CD4-positive, alpha-beta T cell (primary cell): ENCODE results near the gene SMOC1. TPM values are rescaled to one million over a fixed set of nuclear protein-coding genes. Genes with fewer than 3 reads are reported as not detected.

ENCODE experiments used
- ATAC-seq: fragments of 200-7000 bp; cut with Tn5 transposase; one replicate; pipeline ENCODE4 v1.10.0; 2022; ENCODE audit warnings: mild to moderate bottlenecking; ENCODE audit not compliant: poor library complexity
- CTCF ChIA-PET: fragments of 350-600 bp; sonication (Branson Sonifier 250); formaldehyde crosslinking; loops from one replicate; lab custom pipeline; 2021; ENCODE audit warnings: antibody characterized with exemption, inconsistent platforms; lab: Charles Lee
- POLR2A ChIA-PET: fragments of 350-600 bp; sonication (Branson Sonifier 250); formaldehyde crosslinking; loops from one replicate; lab custom pipeline; 2021; ENCODE audit warnings: antibody characterized with exemption, inconsistent platforms; lab: Charles Lee
- DNase-seq, 14 experiments: peaks; one replicate each; pipeline ENCODE4 v3.0.0-alpha.2; 2013 to 2020; ENCODE audit warnings: mixed read lengths in 2 of 14
- H3K27ac ChIP-seq, 2 donors: one replicate each; pipeline versions ENCODE4 v1.5.1 to v1.7.0; 2013; ENCODE audit warnings: low read length in 2 of 2, low read depth in 1 of 2, mild to moderate bottlenecking in 1 of 2
- H3K27me3 ChIP-seq, 2 experiments: 1 replicate in 1 of 2; 2 replicates in 1 of 2; pipeline versions ENCODE4 v1.6.1 to v1.7.0; 2013; ENCODE audit warnings: low read length in 2 of 2, control low read depth in 1 of 2, mild to moderate bottlenecking in 1 of 2, moderate library complexity in 1 of 2; ENCODE audit not compliant: insufficient read depth in 2 of 2, control insufficient read depth in 1 of 2
- H3K36me3 ChIP-seq: one replicate; pipeline ENCODE4 v1.6.1; 2013; ENCODE audit warnings: low read length, control low read depth; ENCODE audit not compliant: insufficient read depth
- H3K4me1 ChIP-seq: one replicate; pipeline ENCODE4 v1.6.1; 2013; ENCODE audit warnings: low read length, control low read depth; ENCODE audit not compliant: insufficient read depth
- H3K4me3 ChIP-seq: one replicate; pipeline ENCODE4 v1.5.1; 2013; ENCODE audit warnings: mild to moderate bottlenecking, low read length, moderate library complexity
- H3K9me3 ChIP-seq, 2 experiments: 1 replicate in 1 of 2; 2 replicates in 1 of 2; pipeline versions ENCODE4 v1.6.1 to v1.7.0; 2013; ENCODE audit warnings: low read length in 2 of 2, mild to moderate bottlenecking in 2 of 2, control low read depth in 1 of 2, moderate library complexity in 1 of 2; ENCODE audit not compliant: control insufficient read depth in 1 of 2, insufficient read depth in 1 of 2
- H3K27ac Mint-ChIP-seq: one replicate; pipeline ENCODE4 v1.8.0; 2020; ENCODE audit warnings: mixed read lengths
- H3K27me3 Mint-ChIP-seq: one replicate; pipeline ENCODE4 v1.8.0; 2021; ENCODE audit warnings: mixed read lengths
- H3K36me3 Mint-ChIP-seq: one replicate; pipeline ENCODE4 v1.8.0; 2021; ENCODE audit warnings: low read depth, mixed read lengths
- H3K4me1 Mint-ChIP-seq: one replicate; pipeline ENCODE4 v1.8.0; 2021; ENCODE audit warnings: low read depth, mixed read lengths
- H3K4me3 Mint-ChIP-seq: one replicate; pipeline ENCODE4 v1.8.0; 2020; ENCODE audit warnings: mild to moderate bottlenecking, mixed read lengths
- H3K9me3 Mint-ChIP-seq: one replicate; pipeline ENCODE4 v1.8.0; 2020; ENCODE audit warnings: mixed read lengths
- CTCF ChIP-seq: fragments of 200-600 bp; IDR thresholded peaks from one replicate; pipeline ENCODE4 v1.8.0; 2022; ENCODE audit warnings: antibody characterized with exemption, mild to moderate bottlenecking
- intact Hi-C, 2 experiments: fragments of 100-400 bp; cut with DNase I in 1 of 2; cut with micrococcal nuclease in 1 of 2; formaldehyde crosslinking; loops; one replicate each; pipeline versions ENCODE4 v1.15.1 to v1.9.0; 2023 to 2025; cut with DNase I, micrococcal nuclease
- polyA plus RNA-seq, 2 donors: library from polyadenylated mRNA; unstranded; fragments of 120-200 nt; gene quantifications; one replicate each; pipeline ENCODE4 v1.2.1, GENCODE V29; 2013
- total RNA-seq, 174 experiments: library from RNA in 2 of 174; stranded (reverse) in 2 of 174; gene quantifications; one replicate each; pipeline ENCODE4 v1.2.3 and lab custom pipeline; 2021 to 2026

Gene SMOC1
- total RNA-seq (not detected), total RNA-seq (lab: John Stamatoyannopoulos, UW) (0 to 0.52 (median 0) reads per million in 172 experiments)
- 0.05 TPM for polyA plus RNA-seq (2013, experiment 1 of 2)
- polyA plus RNA-seq (2013, experiment 2 of 2): 0.18 TPM

- intact Hi-C loops: no loop called here
These were observed at the start of gene SMOC1 for GRCh38 chr14:69879175-69880043. Gene SMOC1 (plus strand): TSS chr14:69879416. CDS start chr14:69879679, 263 bp downstream.

GRCh38 chr14:69838881-69839416 is 40.3 kb upstream of the SMOC1 start:
- Histone ChIP-seq H3K4me3 (no peak overlapping the region), H3K9me3 (no peaks in the 10 kb centered on the region), H3K36me3 (no peaks in the 10 kb centered on the region), H3K4me1 (no peaks in the 10 kb centered on the region), H3K27ac (no peak overlapping the region), H3K27me3 (peaks cover 10 to 14% of the 10 kb centered on the region in 2 experiments)
- ChIA-PET POLR2A (no interaction called here), CTCF (interaction anchor here (1.0 kb wide), 1 partner anchor 20 kb away, joined by 3 read pairs; no protein-coding TSS in a partner anchor)
- H3K27ac Mint-ChIP-seq: no peak overlapping the region
- H3K36me3 Mint-ChIP-seq: no peaks in the 10 kb centered on the region
- no peaks in the 10 kb centered on the region for H3K4me1 Mint-ChIP-seq
- H3K4me3 Mint-ChIP-seq: no peak overlapping the region
- peaks cover 12% of the 10 kb centered on the region for H3K27me3 Mint-ChIP-seq
- no peak for ATAC-seq
- TF ChIP-seq CTCF: no peak
- no peak for DNase-seq
- no peaks in the 10 kb centered on the region for H3K9me3 Mint-ChIP-seq
- intact Hi-C loops: no loop called here

More at GRCh38 chr14:69879175-69880043, at the start of gene SMOC1:
- Mint-ChIP-seq H3K4me3 (no peak within 1 kb of the TSS), H3K9me3 (no peaks in the 10 kb centered on the region), H3K4me1 (peaks cover 7% of the 10 kb centered on the region), H3K27ac (no peak within 1 kb of the TSS), H3K27me3 (peaks cover 73% of the 10 kb centered on the region), H3K36me3 (no peaks in the 10 kb centered on the region)
- TF ChIP-seq CTCF: no peak
- Histone ChIP-seq H3K9me3 (peaks cover 0 to 9% of the 10 kb centered on the region in 2 experiments), H3K27me3 (peaks cover 13 to 44% of the 10 kb centered on the region in 2 experiments), H3K27ac (no peak within 1 kb of the TSS), H3K4me3 (no peak within 1 kb of the TSS), H3K36me3 (no peaks in the 10 kb centered on the region), H3K4me1 (no peaks in the 10 kb centered on the region)
- ATAC-seq (no peak), DNase-seq (no peak)
- ChIA-PET CTCF (no interaction called here), POLR2A (no interaction called here)

- Histone ChIP-seq H3K4me3 (no peak overlapping the region), H3K36me3 (no peaks in the 10 kb centered on the region), H3K4me1 (no peaks in the 10 kb centered on the region), H3K27ac (no peak overlapping the region), H3K27me3 (peaks cover 10 to 14% of the 10 kb centered on the region in 2 experiments), H3K9me3 (no peaks in the 10 kb centered on the region)
- POLR2A ChIA-PET: no interaction called here
- no peak for DNase-seq
- Mint-ChIP-seq H3K9me3 (no peaks in the 10 kb centered on the region), H3K4me1 (no peaks in the 10 kb centered on the region), H3K4me3 (no peak overlapping the region), H3K27ac (no peak overlapping the region), H3K36me3 (no peaks in the 10 kb centered on the region), H3K27me3 (peaks cover 12% of the 10 kb centered on the region)
- intact Hi-C loops: no loop called here
- CTCF ChIA-PET: no interaction called here
- no peak for ATAC-seq
- TF ChIP-seq CTCF: no peak
These were observed 39.6 kb upstream of the SMOC1 start for GRCh38 chr14:69839661-69840060.
